GM12872 (cell line): ENCODE data around the gene ARHGAP21.

Source experiments
- CTCF ChIP-seq: IDR thresholded peaks from 3 replicates; pipeline ENCODE4 v1.5.1; 2011; ENCODE audit warnings: low read depth, mild to moderate bottlenecking, low read length, moderate library complexity; ENCODE audit not compliant: insufficient read depth

The ARHGAP21 gene

GRCh38 chr10:24639124-24639523 lies 84.6 kb downstream of the ARHGAP21 start:
- TF ChIP-seq CTCF, result no peak

- no peak for TF ChIP-seq CTCF
Measured at GRCh38 chr10:24625778-24626177, 97.9 kb downstream of the ARHGAP21 start.

DNA sequence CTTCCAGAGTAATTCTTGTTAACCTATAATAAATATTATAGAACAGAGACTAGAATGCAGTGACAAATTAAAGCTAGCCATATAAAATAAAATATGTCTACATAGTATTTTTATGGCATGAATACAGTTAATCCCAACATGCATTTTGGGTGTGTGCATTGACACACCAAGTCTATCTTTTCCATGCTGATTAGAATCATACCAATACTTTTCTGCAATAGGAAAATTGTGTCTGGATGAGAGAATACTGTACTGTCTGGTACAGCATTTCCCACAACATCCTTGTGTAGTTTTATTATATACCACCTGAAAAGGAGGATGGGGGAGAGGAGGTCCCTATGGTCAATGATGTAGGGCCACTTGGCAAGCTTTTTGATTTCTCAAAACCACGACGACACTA lies 100.3 kb downstream of the ARHGAP21 start:
- no peak for TF ChIP-seq CTCF

GRCh38 chr10:24622781-24623301 lies 100.8 kb downstream of the ARHGAP21 start:
- TF ChIP-seq CTCF, result no peak

DNA sequence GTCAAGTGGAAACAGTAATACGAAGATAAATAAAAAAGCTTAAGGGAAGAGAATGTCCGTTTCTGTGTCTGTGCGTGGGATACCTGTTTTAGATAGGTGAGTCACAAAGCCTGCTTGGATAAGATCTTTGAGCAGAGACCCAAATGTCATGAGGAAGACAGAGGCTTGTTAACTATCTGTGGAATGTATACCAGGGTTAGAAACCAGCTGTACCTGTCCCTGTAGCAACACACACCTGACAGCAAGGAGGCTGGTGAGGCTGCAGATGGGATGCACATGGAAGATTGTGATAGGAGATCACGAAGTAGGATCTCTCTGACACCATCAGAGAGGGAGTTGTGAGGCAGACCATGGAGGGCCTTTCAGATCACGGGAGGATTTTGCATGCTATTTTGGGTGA lies 105.3 kb downstream of the ARHGAP21 start:
- no peak for TF ChIP-seq CTCF

GRCh38 chr10:24617771-24618396 lies 105.8 kb downstream of the ARHGAP21 start:
- TF ChIP-seq CTCF, result peak; percentile 85

DNA sequence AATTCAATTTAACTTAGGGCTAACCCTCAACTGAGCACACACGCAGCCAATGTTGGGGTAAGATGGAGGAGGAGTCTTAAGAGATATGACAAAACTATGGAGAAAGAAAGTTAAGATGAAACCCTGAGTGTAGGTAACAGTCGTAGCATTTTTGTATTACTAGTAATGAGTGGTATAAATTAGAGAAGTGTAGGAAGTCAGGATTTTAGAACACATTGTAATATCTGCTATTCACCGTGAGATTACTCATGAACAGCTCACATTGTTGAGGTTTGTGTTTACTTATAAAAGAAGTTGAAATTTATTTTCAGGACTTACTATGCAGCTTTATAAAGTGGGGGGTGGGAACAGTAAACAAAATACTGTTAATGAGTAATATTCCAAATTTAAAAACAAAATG lies 107.2 kb downstream of the ARHGAP21 start:
- no peak for TF ChIP-seq CTCF

- TF ChIP-seq CTCF, result no peak
Measured at GRCh38 chr10:24606021-24606420, 117.7 kb downstream of the ARHGAP21 start.
